ENCODE measurements around the gene ATXN2.

DNA sequence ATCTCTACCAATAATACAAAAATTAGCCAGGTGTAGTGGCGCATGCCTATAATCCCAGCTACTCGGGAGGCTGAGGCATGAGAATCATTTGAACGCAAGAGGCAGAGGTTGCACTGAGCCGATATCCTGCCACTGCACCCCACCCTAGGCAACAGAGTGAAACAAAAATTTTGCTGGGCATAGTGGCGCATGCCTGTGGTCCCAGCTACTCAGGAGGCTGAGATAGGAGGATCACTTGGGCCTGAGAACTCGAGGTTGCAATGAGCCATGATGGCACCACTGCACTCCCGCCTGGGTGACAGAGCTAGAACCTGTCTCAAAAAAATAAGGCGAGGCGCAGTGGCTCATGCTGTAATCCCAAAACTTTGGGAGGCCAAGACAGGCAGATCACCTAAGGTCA is 9.5 kb downstream of the ATXN2 start:
- TF ChIP-seq, protein P1, sequence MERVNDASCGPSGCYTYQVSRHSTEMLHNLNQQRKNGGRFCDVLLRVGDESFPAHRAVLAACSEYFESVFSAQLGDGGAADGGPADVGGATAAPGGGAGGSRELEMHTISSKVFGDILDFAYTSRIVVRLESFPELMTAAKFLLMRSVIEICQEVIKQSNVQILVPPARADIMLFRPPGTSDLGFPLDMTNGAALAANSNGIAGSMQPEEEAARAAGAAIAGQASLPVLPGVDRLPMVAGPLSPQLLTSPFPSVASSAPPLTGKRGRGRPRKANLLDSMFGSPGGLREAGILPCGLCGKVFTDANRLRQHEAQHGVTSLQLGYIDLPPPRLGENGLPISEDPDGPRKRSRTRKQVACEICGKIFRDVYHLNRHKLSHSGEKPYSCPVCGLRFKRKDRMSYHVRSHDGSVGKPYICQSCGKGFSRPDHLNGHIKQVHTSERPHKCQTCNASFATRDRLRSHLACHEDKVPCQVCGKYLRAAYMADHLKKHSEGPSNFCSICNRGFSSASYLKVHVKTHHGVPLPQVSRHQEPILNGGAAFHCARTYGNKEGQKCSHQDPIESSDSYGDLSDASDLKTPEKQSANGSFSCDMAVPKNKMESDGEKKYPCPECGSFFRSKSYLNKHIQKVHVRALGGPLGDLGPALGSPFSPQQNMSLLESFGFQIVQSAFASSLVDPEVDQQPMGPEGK (CRISPR knock-in tag; IDR thresholded peaks at IDR 0.05; ENCODE audit: borderline replicate concordance) = no peak
- TF ChIP-seq ARNTL (CRISPR knock-in tag; IDR thresholded peaks at IDR 0.05; ENCODE audit: borderline replicate concordance, low read depth) = no peak
- TF ChIP-seq BACH2 (CRISPR knock-in tag; IDR thresholded peaks at IDR 0.05; ENCODE audit: borderline replicate concordance) = no peak
- no peak for TF ChIP-seq SNAI2 (CRISPR knock-in tag; IDR thresholded peaks at IDR 0.05)
- TF ChIP-seq ZNF565 (CRISPR knock-in tag; conservative IDR thresholded peaks at IDR 0.05; ENCODE audit: low read depth) = no peak
- TF ChIP-seq, protein P2, sequence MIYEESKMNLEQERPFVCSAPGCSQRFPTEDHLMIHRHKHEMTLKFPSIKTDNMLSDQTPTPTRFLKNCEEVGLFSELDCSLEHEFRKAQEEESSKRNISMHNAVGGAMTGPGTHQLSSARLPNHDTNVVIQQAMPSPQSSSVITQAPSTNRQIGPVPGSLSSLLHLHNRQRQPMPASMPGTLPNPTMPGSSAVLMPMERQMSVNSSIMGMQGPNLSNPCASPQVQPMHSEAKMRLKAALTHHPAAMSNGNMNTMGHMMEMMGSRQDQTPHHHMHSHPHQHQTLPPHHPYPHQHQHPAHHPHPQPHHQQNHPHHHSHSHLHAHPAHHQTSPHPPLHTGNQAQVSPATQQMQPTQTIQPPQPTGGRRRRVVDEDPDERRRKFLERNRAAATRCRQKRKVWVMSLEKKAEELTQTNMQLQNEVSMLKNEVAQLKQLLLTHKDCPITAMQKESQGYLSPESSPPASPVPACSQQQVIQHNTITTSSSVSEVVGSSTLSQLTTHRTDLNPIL (CRISPR knock-in tag; IDR thresholded peaks at IDR 0.05; ENCODE audit: low read depth) = no peak
- TF ChIP-seq, protein P3, sequence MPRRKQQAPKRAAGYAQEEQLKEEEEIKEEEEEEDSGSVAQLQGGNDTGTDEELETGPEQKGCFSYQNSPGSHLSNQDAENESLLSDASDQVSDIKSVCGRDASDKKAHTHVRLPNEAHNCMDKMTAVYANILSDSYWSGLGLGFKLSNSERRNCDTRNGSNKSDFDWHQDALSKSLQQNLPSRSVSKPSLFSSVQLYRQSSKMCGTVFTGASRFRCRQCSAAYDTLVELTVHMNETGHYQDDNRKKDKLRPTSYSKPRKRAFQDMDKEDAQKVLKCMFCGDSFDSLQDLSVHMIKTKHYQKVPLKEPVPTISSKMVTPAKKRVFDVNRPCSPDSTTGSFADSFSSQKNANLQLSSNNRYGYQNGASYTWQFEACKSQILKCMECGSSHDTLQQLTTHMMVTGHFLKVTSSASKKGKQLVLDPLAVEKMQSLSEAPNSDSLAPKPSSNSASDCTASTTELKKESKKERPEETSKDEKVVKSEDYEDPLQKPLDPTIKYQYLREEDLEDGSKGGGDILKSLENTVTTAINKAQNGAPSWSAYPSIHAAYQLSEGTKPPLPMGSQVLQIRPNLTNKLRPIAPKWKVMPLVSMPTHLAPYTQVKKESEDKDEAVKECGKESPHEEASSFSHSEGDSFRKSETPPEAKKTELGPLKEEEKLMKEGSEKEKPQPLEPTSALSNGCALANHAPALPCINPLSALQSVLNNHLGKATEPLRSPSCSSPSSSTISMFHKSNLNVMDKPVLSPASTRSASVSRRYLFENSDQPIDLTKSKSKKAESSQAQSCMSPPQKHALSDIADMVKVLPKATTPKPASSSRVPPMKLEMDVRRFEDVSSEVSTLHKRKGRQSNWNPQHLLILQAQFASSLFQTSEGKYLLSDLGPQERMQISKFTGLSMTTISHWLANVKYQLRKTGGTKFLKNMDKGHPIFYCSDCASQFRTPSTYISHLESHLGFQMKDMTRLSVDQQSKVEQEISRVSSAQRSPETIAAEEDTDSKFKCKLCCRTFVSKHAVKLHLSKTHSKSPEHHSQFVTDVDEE (CRISPR knock-in tag; IDR thresholded peaks at IDR 0.05) = no peak
- TF ChIP-seq RARB (CRISPR knock-in tag; IDR thresholded peaks at IDR 0.05) = no peak
